Embryonic facial prominence (tissue), 1 donor: ENCODE data around the gene RTCA.
"Not testable (repeated sequence)": the region's sequence is repeated elsewhere in the genome, so short reads cannot be mapped to it uniquely, and the experiment has no call there.

Experiments used
- DNase-seq: peaks from one replicate; pipeline ENCODE4 v3.0.0-alpha.2; 2016; ENCODE audit errors: extremely low spot score

RTCA gene

DNA sequence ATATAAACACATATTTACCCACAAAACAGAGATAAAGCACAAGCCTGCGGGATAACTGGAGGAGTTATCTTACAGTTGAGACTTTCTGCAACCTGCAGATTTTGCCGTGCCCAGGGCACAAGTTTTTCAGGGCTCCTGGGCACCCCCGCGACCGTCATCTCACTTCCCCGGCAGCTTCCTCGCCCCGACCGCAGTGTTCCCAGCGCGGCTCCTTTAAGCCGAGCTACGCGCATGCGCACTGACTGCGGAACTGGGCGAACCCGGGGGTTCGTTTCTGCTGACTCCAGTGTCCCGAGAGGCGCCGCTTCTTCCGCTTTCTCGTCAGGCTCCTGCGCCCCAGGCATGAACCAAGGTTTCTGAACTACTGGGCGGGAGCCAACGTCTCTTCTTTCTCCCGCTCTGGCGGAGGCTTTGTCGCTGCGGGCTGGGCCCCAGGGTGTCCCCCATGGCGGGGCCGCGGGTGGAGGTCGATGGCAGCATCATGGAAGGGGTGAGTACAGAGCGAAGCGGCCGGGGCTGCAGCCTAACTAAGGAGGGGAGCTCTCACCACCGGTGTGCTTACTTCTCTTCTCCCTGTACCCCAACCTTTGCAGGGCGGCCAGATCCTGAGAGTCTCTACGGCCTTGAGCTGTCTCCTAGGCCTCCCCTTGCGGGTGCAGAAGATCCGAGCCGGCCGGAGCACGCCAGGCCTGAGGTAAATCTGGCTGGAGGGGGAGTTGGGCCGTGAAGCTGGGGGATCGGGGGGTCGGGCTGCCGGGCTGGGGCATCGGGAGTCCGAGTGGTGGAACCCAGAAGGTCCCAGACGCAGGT, at the start of gene RTCA:
RTCA (plus strand) TSS at position 286 of the 810 bp plus-strand sequence; CDS start at position 446, 160 bp downstream.
- peak; percentile 91 for DNase-seq

DNA sequence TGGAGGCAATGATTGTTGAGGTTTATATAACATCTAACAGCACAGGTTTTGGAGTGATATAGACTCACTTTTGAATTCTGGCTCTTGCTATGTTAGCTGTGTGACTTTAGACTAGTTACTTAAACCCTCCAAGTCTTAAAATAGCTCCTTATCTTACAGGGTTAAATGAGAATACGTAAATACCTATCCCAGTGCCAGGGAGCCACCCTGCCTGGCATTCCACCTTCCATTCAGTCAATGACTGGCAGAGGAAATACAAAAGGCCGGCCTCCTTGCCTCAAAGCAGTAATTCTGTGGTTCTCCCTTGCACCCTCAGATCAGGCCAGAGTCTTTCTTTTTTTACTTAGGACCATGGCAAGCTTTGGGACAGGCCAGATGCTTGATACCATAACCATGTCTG, 48.2 kb upstream of the RTCA start:
- no peak for DNase-seq

GRCh38 chr1:100219457-100219856, 46.6 kb upstream of the RTCA start:
- DNase-seq, result no peak

- DNase-seq, result no peak
These were observed 46.1 kb upstream of the RTCA start for GRCh38 chr1:100219883-100220282.

DNA sequence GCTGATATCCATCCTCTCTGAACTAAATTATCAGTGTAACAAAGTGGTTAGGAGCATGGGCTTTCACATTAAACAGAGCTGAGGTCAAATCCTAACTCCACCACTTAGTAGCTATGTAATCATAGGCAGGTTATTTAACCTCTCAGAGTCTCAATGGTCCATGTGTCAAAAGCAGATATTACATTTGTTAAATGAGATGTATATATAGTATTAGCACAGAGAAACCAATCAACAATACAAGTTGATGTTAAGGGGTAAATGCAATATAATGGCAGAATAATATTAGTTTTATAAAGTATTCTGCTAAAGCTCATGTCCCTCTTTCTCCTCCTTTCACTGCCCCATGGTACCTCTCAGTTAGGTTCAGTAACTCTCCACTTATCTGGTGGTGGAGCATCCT, 43.6 kb upstream of the RTCA start:
- no peak for DNase-seq

DNA sequence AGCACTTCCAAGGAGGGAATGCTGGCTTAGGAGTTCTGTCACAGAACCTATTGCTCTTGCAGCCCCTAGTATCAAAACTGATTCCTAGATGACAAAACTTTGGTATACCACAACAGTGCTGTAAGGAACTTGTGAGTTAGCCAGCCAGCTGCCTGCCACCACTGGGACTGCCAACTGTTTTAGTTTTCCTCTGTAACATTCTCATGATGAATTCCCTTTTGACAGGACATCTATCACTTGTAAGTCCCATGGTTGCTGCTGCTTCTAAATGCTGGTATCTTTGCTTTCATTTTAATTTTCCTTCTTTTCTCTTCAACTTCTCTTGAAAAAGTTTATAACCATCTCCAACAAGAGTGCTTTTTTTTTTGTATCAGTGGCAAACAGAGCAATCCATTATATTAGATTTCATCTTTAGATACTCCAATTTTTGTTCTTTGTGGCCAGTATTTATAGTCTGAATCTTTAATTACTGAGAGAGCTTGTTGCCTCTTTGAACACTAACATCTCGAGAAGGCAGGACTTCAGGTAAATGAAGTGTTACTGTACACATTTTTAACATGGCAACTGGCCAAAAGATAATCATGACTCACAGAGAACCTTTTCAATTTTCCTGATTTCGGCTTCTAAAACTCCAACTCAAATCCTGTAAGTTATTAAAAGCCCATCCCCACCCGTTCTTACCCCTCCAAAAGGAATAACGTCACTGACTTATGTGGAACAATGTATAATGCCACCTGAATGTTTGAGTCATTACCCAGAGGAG, 36.2 kb upstream of the RTCA start:
- no peak for DNase-seq

DNA sequence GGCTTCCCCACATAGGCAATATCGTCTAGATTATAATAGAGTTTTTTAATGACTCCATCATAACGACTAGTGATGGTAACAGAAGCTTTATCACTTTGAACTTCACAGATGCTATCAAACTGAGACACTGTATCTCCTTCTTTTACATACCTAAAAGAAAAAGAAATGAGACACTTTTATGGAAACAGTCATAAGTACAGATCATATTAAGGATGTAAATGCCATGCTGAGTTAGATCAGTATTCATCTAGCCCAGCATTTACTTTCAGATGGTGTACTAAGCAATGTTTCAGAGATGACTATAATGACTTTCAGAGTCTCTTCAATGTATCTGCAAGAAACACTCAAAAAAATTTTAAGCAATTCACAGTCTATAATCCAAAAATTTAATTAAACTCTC, 35.3 kb upstream of the RTCA start:
- no peak for DNase-seq

- no peak for DNase-seq
These were observed 34.3 kb upstream of the RTCA start for GRCh38 chr1:100231721-100232120.

DNA sequence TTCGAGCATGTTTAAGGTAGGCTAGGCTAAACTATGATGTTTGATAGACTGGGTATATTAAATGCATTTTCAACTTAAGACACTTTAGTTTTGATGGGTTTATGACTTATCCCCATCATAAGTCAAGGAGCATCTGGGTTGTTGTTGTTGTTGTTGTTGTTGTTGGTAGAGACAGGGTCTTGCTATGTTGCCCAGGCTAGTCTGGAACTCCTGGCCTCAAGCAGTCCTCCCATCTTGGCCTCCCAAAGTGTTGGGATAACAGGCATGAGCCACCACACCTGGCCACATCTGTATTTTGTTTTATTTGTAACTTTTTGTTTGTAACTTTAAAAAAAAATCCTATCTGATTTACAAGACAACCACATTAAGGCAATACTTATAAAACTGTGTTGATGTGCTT, 33.9 kb upstream of the RTCA start:
- no peak for DNase-seq

DNA sequence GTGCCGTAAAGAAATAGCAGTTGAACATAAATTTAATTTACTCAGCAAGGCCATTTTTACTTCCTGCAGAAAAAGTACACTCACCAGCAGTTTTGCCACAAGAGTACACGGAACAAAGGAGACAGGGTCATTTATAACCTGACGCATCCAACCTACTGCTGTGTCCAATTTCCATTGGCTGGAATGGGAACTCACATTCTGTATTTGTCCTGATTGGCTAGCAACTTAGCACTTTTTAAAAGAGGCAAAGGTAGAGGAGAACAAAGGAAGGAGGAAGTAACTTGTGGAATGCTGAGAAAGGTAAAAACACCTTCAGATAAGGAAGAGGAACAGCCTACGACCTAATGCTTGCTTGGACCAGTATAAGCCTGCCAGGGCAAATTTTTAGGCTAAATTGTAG, 32.5 kb upstream of the RTCA start:
- DNase-seq, result not testable (repeated sequence)

DNA sequence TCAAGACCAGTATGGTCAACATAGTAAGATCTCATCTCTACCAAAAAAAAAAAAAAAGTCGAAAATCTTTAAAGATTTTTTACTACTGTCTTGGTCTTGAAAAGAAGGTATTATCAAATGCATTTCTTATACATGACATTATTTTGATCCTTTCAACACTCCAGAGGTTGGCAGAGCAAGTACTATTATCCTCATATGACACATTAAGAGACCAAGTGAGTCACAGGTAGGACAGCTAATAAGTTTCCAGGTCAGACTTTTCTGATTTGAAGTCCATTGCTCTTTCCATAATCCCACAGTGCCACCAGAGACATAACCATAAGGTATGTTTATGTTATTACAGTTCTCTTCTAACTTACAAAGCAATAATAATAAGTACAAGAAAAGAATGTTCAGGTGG, 31.6 kb upstream of the RTCA start:
- DNase-seq, result no peak

DNA sequence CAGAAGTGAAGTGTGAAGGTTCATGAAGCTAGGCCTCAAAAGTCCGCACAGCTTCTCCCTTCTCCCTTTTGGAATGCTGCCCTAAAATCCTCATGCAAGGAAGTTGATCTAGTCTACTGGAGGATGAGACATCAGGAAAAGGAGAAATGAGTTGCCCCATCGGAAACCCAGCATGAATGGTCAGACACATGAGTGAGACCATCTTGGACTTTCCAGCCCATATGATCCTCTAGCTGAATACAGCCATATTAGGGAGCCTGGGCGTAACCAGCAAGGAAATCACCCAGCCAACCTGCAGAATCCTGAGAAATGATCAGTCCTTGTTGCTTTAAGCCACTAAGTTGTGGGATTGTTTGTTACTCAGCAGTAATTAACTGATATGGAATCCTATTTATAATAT, 28.9 kb upstream of the RTCA start:
- no peak for DNase-seq

DNA sequence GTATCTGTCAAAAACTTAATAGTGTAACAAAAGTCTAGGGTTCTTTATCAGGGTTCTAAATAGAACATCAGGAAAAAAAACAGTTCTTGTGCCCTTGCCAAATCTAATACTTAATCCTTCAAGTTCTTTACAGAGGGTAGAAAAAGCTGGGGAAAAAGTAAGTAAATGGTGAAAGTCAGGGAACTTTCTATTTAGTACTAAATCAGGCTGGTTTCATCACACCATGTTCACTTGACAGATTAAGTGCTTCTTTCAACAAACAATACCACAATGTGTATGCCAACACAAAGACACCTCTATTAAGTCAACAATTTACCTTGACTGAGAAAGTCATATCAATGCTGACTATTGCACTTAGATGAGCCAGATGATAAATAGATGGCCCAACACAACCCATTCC, 26.1 kb upstream of the RTCA start:
- DNase-seq, result no peak

DNA sequence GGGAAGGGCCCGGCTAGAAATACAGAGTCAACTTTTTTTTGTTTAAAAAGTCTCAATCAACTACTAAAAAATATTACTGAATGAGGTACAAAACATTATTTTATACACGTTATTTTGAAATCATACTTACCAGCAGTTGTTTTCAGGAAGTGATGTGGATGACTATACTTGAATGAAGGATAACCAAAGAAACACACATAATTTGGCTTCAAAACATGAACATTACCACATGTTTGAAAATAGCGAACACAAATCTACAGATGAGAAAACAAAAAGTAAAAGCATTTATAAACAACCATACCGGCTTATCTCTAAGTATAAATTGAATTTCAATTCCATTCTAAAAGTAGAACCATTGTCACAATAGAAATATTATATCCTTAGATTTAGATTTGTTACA, 25.4 kb upstream of the RTCA start:
- no peak for DNase-seq

- DNase-seq, result no peak
These were observed 19.3 kb upstream of the RTCA start for GRCh38 chr1:100246738-100247137.

DNA sequence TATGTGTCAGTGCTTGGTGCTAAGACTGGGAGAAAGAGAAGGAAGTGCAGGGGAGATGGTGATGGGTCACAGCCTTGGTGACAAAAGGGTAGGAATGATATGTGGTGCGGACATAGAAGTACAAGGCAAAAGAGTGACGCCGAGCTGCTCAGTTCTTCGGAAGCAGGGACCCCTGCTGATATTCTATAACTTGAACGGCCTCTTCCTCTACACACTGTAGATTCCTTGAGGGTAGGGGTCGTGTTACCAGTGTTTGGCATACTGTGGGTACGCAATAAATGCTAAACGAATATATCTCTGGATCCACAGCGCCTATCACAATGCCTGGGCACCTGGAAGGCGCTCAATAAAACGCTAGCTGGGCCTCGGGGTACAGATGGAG, 16.9 kb upstream of the RTCA start:
- DNase-seq, result no peak

DNA sequence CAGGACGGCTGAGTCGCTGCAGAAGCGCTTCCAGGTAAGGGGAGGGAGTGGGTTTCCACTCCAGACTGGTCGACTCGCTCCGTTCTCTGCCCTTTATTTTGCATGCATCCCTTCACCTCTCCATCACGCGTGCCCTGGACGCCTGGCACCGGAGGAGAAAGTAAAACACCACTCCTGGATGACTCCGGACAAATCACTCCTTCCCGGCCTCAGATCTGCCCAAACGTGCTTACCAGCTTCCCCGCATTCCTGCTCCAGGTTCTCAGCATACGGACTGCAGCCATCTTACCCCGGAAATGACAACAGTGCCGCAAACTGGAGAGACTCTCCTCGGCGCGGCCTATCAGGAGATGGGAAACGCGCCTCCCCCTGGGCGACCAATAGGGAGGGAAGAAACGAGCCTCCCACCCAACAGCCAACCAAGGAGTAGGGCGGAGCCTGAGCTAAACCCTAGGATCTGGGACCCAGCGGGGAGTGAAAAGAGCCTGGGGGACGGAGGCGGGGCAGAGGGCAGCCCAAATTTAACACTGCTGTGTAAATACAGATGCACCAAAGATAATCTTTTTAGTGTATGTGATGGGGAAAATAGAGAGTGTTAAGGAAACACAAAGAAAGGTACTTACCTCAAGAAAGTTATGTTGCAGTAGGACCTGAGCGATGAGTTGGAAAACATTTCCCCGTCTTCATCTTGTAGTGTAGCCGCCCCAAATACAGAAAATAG, 16.3 kb upstream of the RTCA start, which contains the start of gene DBT:
DBT (minus strand) TSS at position 298 of the 721 bp plus-strand sequence; CDS start at position 284, 14 bp downstream.
- DNase-seq, result peak; percentile 92

DNA sequence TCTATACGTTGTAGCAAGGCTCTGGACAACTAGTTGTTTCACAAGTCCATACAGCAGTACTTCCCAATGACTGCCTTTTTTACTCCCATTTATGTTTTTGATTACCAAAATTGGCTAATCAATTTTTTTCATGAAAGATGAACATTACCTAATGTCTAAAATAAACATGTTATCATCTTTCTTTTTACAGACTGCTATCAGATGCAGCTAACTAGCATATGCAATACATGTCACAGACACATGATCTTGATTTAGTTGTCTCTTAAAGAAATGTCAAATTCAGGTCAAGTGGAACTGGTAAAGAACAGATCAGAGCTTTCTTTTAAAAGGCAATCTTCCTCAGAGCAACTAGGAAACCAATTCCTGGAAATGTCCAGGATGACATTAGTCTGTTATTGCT, 15.8 kb upstream of the RTCA start:
- peak; percentile 10 for DNase-seq

- DNase-seq, result no peak
These were observed 15.2 kb upstream of the RTCA start for GRCh38 chr1:100250807-100251206.

DNA sequence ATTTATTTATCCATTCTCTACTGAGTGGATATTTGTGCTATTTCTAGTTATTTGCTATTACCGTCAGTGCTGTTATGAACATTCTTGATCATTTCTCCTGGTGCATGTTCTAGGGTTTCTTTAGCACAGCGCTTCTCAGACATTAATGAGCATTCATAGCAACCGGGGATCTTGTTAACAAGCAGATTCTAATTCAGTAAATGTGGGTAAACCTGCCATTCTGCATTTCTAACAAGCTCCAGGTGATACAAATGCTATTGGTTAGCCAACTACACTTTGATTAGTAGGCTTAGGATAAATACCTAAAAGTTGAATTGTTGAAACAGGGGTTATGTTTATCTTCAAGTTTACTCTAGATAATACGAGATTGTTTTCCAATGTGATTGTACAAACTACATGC, 13.1 kb upstream of the RTCA start:
- DNase-seq, result no peak

GRCh38 chr1:100253552-100253951, 12.5 kb upstream of the RTCA start:
- DNase-seq, result no peak

- not testable (repeated sequence) for DNase-seq
These were observed 9.7 kb upstream of the RTCA start for GRCh38 chr1:100256273-100256672.
